ENCODE results near the gene OPN1SW. TPM values are rescaled to one million over a fixed set of nuclear protein-coding genes. Genes with fewer than 3 reads are reported as not detected.

The OPN1SW gene
- total and polyA plus RNA-seq, 10 donors = not detected

DNA sequence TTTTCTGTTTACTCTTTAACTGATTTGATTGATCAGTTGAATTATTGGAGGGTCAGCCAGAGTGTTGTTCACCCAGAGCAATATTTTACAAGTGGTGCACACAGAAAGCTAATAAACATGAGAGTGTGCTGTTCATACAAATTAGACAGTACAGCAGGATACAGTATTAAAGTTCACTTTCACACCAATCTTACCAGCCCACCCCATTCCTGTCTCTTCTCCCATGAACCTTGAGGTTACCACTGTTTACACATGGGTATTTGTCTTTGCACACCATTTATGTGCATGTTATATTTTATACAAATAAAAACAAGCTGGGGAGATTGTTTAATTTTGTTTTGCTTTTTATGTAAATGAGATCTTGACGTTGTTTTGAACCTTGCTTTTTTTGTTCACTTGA is 29.9 kb downstream of the OPN1SW start:
- intact Hi-C loops (cut with DNase I; ENCODE audit: low total_unique reads) = no loop called here
- no peak for DNase-seq
- Histone ChIP-seq H3K4me1 (peaks cover 6 to 52% (median 26%) of the 10 kb centered on the region in 6 donors), H3K36me3 (peaks cover 0 to 35% (median 23%) of the 10 kb centered on the region in 6 donors), H3K4me3 (no peak overlapping the region), H3K27me3 (replicated peaks in 1 of 7) (no peaks in the 10 kb centered on the region), H3K9me3 (no peaks in the 10 kb centered on the region), H3K27ac (no peak overlapping the region)
- TF ChIP-seq POLR2A (IDR thresholded peaks at IDR 0.05) (no peak), POLR2AphosphoS5 (IDR thresholded peaks at IDR 0.05) (no peak)
- TF ChIP-seq, protein P1, sequence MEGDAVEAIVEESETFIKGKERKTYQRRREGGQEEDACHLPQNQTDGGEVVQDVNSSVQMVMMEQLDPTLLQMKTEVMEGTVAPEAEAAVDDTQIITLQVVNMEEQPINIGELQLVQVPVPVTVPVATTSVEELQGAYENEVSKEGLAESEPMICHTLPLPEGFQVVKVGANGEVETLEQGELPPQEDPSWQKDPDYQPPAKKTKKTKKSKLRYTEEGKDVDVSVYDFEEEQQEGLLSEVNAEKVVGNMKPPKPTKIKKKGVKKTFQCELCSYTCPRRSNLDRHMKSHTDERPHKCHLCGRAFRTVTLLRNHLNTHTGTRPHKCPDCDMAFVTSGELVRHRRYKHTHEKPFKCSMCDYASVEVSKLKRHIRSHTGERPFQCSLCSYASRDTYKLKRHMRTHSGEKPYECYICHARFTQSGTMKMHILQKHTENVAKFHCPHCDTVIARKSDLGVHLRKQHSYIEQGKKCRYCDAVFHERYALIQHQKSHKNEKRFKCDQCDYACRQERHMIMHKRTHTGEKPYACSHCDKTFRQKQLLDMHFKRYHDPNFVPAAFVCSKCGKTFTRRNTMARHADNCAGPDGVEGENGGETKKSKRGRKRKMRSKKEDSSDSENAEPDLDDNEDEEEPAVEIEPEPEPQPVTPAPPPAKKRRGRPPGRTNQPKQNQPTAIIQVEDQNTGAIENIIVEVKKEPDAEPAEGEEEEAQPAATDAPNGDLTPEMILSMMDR (IDR thresholded peaks at IDR 0.05 in 8 of 11, conservative IDR thresholded peaks at IDR 0.05 in 3 of 11) = no peak
- 83 to 92% (median 89%) methylated on average over 1 of the region's 1 CpG for WGBS, 5 donors

DNA sequence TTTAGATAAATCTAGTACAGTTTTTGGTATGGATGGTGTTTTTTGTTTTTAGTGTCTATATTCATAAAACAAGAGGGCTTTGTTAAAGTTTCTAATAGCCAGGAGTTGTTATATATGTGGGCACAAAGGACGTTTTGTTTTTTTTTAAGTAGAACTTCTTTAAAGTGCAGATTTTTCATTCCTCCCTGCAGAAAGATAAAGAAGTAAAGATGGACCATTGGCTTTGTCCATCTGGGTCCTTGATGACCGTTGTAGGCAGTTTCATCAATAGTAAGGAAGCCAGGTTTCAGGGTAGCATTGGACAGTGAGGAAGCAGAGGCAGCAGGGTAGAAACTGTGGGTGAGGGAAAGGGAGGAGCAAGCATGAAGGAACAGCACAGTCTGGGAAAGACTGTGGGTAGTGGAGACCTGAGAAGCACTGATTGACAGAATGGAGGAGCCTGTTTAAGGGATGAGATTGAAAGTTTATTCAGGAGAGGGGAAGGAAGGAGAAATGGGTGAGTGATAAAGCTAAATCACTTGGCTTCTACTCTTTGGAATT is 31.2 kb downstream of the OPN1SW start:
- intact Hi-C loops (cut with DNase I; ENCODE audit: low total_unique reads) = no loop called here
- peaks cover 0 to 23% (median 12%) of the 10 kb centered on the region in 6 donors for H3K36me3 ChIP-seq
- no peaks in the 10 kb centered on the region for H3K27me3 ChIP-seq (replicated peaks in 1 of 7)
- WGBS, 5 donors = 61 to 78% (median 71%) methylated on average over 2 of the region's 2 CpGs
- no peak for DNase-seq
- no peak overlapping the region for H3K27ac ChIP-seq
- H3K4me1 ChIP-seq = peaks cover 10 to 64% (median 36%) of the 10 kb centered on the region in 6 donors
- H3K4me3 ChIP-seq = no peak overlapping the region
- TF ChIP-seq POLR2A (IDR thresholded peaks at IDR 0.05) (no peak), POLR2AphosphoS5 (IDR thresholded peaks at IDR 0.05) (no peak)
- TF ChIP-seq, protein P1 (IDR thresholded peaks at IDR 0.05 in 8 of 11, conservative IDR thresholded peaks at IDR 0.05 in 3 of 11) = no peak
- no peaks in the 10 kb centered on the region for H3K9me3 ChIP-seq

DNA sequence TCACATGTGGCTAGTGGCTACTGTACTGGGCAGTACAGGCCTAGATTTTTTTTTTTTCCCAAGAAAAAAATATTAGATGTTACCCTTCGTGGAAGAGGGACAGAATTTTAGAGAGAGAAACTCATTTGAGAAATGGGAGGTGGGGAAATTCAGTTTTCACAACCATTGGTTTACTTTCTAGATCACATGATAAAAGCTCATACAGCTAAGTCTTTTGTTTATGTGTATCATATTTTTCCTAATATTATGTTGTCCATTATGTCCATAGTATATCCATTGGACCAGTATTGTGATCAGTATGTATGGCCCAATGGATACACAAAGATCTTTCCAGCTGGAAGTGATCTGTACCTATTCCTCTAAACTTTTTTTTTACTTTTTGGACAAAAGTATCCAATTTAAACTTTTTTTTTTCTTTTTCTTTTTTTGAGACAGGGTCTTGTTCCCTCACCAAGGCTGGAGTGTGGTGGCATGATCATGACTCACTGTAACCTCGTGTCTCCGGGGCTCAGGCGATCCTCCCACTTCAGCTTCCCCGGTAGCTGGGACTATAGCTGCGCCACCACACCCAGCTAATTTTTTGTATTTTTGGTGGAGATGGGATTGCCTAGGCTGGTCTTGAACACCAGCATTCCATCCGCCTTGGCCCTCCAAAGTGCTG is 32.4 kb downstream of the OPN1SW start:
- WGBS, 5 donors = 84 to 96% (median 90%) methylated on average over 7 of the region's 7 CpGs
- no peaks in the 10 kb centered on the region for H3K9me3 ChIP-seq
- H3K27me3 ChIP-seq (replicated peaks in 1 of 7) = no peaks in the 10 kb centered on the region
- no peak overlapping the region for H3K27ac ChIP-seq
- TF ChIP-seq POLR2A (IDR thresholded peaks at IDR 0.05) (no peak), POLR2AphosphoS5 (IDR thresholded peaks at IDR 0.05) (no peak)
- TF ChIP-seq, protein P1 (IDR thresholded peaks at IDR 0.05 in 8 of 11, conservative IDR thresholded peaks at IDR 0.05 in 3 of 11) = no peak
- H3K4me3 ChIP-seq = no peak overlapping the region
- no peak for DNase-seq
- H3K4me1 ChIP-seq = peaks cover 14 to 70% (median 42%) of the 10 kb centered on the region in 6 donors
- peaks cover 0 to 11% (median under 1%) of the 10 kb centered on the region in 6 donors for H3K36me3 ChIP-seq
- intact Hi-C loops (cut with DNase I; ENCODE audit: low total_unique reads) = no loop called here

DNA sequence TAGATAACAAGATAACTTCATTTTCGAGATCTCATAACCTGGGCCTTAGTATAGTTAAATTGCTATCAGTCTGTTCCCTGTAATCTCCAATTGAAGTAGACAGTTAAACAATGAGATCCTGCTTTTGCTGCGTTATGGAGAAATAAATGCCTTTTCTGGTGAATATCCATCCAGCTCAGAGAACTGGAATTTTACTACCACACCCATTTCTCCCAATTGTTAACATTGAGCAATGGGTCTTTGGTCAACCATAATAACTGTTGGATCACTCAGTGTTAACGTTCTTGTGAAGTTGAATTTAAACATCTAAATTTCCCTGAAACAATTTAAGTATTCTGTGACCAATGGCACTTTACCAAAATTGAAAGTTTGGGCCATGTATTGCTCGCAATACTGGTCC is 33.4 kb downstream of the OPN1SW start:
- H3K36me3 ChIP-seq = peaks cover 0 to under 1% (median 0%) of the 10 kb centered on the region in 6 donors
- H3K4me1 ChIP-seq = peaks cover 15 to 74% (median 43%) of the 10 kb centered on the region in 6 donors
- DNase-seq = no peak
- no peak overlapping the region for H3K4me3 ChIP-seq
- intact Hi-C loops (cut with DNase I; ENCODE audit: low total_unique reads) = no loop called here
- H3K9me3 ChIP-seq = no peaks in the 10 kb centered on the region
- H3K27me3 ChIP-seq (replicated peaks in 1 of 7) = no peaks in the 10 kb centered on the region
- WGBS, 5 donors = 61 to 89% (median 81%) methylated on average over 4 of the region's 4 CpGs
- TF ChIP-seq POLR2AphosphoS5 (IDR thresholded peaks at IDR 0.05) (no peak), POLR2A (IDR thresholded peaks at IDR 0.05) (no peak)
- TF ChIP-seq, protein P1 (IDR thresholded peaks at IDR 0.05 in 8 of 11, conservative IDR thresholded peaks at IDR 0.05 in 3 of 11) = no peak
- H3K27ac ChIP-seq = no peak overlapping the region

Measured in spleen (tissue), 11 donors.